ENCODE results near the gene TNC.

TNC gene

DNA sequence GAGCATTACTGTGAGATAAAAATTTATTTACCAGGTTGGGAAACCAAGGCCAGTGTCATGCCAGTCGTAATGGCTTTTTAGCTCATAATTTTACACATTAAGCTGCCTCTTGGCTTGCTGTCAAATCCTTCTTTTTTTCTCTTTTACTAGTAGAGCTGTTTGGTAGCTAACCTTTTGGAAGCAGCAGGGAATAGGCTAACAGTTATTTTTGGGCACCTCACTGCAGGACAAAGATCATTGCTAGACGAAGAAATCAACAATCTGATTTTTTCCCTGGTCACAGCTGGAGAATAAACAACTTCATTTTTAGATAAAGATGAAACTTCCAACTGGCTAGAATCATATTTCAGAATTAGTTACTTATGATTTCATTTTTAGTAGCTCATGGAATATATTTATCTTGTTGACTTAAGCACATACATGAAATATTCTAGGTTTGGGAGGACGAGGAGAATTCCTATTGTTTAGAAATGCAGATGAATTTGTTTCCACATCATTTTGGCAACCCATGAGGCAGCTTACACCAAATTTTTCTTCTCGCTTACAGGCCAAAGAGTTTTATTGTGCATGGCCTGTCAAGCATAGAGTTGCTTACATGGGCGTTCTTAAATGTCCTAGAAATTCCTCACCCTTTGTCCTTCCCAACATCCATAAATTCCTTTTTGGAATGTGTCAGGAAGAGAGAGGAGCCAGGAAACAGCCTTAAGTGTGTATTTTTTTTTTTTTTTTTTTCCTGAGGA lies 19.6 kb downstream of the TNC start:
- H3K27me3 ChIP-seq (ENCODE audit: insufficient read depth, poor library complexity, severe bottlenecking) = no peaks in the 10 kb centered on the region
- TF ChIP-seq, protein P1, sequence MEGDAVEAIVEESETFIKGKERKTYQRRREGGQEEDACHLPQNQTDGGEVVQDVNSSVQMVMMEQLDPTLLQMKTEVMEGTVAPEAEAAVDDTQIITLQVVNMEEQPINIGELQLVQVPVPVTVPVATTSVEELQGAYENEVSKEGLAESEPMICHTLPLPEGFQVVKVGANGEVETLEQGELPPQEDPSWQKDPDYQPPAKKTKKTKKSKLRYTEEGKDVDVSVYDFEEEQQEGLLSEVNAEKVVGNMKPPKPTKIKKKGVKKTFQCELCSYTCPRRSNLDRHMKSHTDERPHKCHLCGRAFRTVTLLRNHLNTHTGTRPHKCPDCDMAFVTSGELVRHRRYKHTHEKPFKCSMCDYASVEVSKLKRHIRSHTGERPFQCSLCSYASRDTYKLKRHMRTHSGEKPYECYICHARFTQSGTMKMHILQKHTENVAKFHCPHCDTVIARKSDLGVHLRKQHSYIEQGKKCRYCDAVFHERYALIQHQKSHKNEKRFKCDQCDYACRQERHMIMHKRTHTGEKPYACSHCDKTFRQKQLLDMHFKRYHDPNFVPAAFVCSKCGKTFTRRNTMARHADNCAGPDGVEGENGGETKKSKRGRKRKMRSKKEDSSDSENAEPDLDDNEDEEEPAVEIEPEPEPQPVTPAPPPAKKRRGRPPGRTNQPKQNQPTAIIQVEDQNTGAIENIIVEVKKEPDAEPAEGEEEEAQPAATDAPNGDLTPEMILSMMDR (IDR thresholded peaks at IDR 0.05; ENCODE audit: poor library complexity, severe bottlenecking) = no peak
- no peak for DNase-seq (ENCODE audit: low spot score)

DNA sequence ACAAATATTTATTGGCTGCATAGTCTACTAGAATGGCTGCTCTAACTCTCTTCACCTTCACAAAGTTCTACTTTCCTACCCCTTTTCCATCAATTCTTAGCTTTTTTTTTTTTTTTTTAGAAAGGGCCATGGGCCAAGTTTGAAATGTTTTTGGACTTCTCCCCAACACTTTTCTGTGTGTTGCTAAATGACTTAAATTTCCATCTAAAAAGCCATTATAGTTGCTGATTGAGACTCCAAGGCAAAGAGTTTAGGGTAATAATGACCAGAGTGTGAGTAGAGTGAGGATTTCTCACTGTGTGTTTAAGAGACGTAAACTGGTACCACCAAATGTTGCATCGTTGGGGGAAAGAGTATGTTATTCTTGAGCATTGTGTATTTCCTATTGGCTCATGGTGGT lies 24.4 kb downstream of the TNC start:
- ATAC-seq (ENCODE audit: low read depth) = no peak
- Histone ChIP-seq H3K4me3 (ENCODE audit: severe bottlenecking) (no peak overlapping the region), H3K36me3 (ENCODE audit: low read depth) (peaks cover 6% of the 10 kb centered on the region; the same call in 1 of the 2 replicates), H3K27me3 (ENCODE audit: insufficient read depth, poor library complexity, severe bottlenecking) (no peaks in the 10 kb centered on the region), H3K4me1 (ENCODE audit: insufficient read depth, poor library complexity, severe bottlenecking) (no peaks in the 10 kb centered on the region), H3K27ac (ENCODE audit: poor library complexity, severe bottlenecking) (no peak overlapping the region), H3K9me3 (ENCODE audit: severe bottlenecking) (peaks cover 2% of the 10 kb centered on the region)
- no peak for DNase-seq (ENCODE audit: low spot score)
- TF ChIP-seq, protein P1 (IDR thresholded peaks at IDR 0.05; ENCODE audit: poor library complexity, severe bottlenecking) = no peak

More for the DNA sequence above, 19.6 kb downstream of the TNC start:
- H3K4me1 ChIP-seq (ENCODE audit: insufficient read depth, poor library complexity, severe bottlenecking) = no peaks in the 10 kb centered on the region
- H3K4me3 ChIP-seq (ENCODE audit: severe bottlenecking) = no peak overlapping the region
- H3K36me3 ChIP-seq (ENCODE audit: low read depth) = no peaks in the 10 kb centered on the region
- H3K27ac ChIP-seq (ENCODE audit: poor library complexity, severe bottlenecking) = no peak overlapping the region
- no peak; the same call in 2 of the 3 replicates for ATAC-seq (ENCODE audit: low read depth)
- H3K9me3 ChIP-seq (ENCODE audit: severe bottlenecking) = peaks cover 2% of the 10 kb centered on the region

DNA sequence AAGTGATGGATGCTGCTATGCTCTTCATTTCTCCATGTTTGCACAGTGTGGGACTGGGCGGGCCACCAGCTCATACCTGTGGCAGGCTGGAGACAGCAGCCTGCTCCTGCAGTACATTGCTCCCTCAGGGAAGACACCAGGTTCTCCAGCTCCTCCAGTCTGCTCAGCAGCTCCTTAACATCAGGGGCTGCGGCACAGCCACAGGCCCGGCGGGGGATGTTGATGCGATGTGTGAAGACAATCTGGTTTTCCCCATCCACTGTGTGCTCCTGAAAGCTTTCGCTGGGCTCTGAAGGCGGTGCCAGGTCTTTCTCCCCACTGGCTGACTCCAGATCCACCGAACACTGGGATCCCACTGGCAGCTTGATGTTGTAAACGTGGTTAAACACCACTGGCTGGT lies 27.5 kb downstream of the TNC start:
- Histone ChIP-seq H3K4me3 (ENCODE audit: severe bottlenecking) (no peak overlapping the region), H3K9me3 (ENCODE audit: severe bottlenecking) (no peaks in the 10 kb centered on the region), H3K36me3 (ENCODE audit: low read depth) (peaks cover 23% of the 10 kb centered on the region), H3K4me1 (ENCODE audit: insufficient read depth, poor library complexity, severe bottlenecking) (peaks cover 7% of the 10 kb centered on the region), H3K27ac (ENCODE audit: poor library complexity, severe bottlenecking) (no peak overlapping the region), H3K27me3 (ENCODE audit: insufficient read depth, poor library complexity, severe bottlenecking) (no peaks in the 10 kb centered on the region)
- TF ChIP-seq, protein P1 (IDR thresholded peaks at IDR 0.05; ENCODE audit: poor library complexity, severe bottlenecking) = no peak
- DNase-seq (ENCODE audit: low spot score) (no peak), ATAC-seq (ENCODE audit: low read depth) (no peak)

DNA sequence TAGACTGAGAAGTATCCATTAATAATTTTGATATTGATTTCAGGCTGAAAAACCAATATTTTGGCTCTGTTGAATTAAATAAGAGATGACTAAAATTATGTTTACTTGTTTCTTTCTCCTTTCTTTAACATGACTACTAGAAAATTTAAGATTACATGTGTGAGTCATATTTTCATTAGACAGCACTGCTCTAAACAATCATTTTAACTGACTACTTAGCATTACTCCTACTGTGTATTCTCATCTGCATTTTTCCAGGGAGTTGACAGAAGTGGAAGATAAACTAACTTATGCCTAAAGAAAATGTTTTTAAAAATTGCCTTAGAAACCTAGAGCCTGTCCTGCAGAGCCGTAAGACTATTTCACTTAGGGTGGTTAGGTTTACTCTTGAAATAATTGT lies 29.1 kb downstream of the TNC start:
- H3K36me3 ChIP-seq (ENCODE audit: low read depth) = peaks cover 35% of the 10 kb centered on the region
- H3K4me3 ChIP-seq (ENCODE audit: severe bottlenecking) = no peak overlapping the region
- no peaks in the 10 kb centered on the region for H3K9me3 ChIP-seq (ENCODE audit: severe bottlenecking)
- no peak for ATAC-seq (ENCODE audit: low read depth)
- no peaks in the 10 kb centered on the region for H3K27me3 ChIP-seq (ENCODE audit: insufficient read depth, poor library complexity, severe bottlenecking)
- TF ChIP-seq, protein P1 (IDR thresholded peaks at IDR 0.05; ENCODE audit: poor library complexity, severe bottlenecking) = no peak
- peaks cover 17% of the 10 kb centered on the region for H3K4me1 ChIP-seq (ENCODE audit: insufficient read depth, poor library complexity, severe bottlenecking)
- H3K27ac ChIP-seq (ENCODE audit: poor library complexity, severe bottlenecking) = peak overlapping the region; percentile 40
- no peak for DNase-seq (ENCODE audit: low spot score)

DNA sequence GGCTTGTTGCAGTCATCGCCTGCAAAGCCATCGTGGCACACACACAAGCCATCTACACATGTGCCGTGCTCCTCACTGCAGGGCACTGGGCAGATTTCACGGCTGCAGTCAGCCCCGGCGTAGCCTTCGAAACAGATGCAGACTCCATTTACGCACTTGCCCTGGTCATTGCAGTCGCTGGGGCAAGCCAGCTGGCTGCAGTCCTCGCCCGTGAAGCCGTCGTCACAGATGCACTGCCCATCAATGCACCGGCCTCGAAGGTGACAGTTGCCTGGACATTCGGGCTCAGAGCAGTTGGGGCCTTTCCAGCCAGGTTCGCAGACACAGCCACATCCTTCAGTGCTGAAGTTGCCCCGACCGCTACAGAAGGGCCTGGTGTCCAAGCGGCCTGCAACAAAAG lies 31.1 kb downstream of the TNC start:
- no peak overlapping the region for H3K4me3 ChIP-seq (ENCODE audit: severe bottlenecking)
- no peak for DNase-seq (ENCODE audit: low spot score)
- no peaks in the 10 kb centered on the region for H3K27me3 ChIP-seq (ENCODE audit: insufficient read depth, poor library complexity, severe bottlenecking)
- ATAC-seq (ENCODE audit: low read depth) = no peak
- H3K27ac ChIP-seq (ENCODE audit: poor library complexity, severe bottlenecking) = peak overlapping the region; percentile 40
- peaks cover 17% of the 10 kb centered on the region for H3K4me1 ChIP-seq (ENCODE audit: insufficient read depth, poor library complexity, severe bottlenecking)
- H3K36me3 ChIP-seq (ENCODE audit: low read depth) = peaks cover 48% of the 10 kb centered on the region
- no peaks in the 10 kb centered on the region for H3K9me3 ChIP-seq (ENCODE audit: severe bottlenecking)
- TF ChIP-seq, protein P1 (IDR thresholded peaks at IDR 0.05; ENCODE audit: poor library complexity, severe bottlenecking) = no peak
